Glutamatergic neuron (in vitro differentiated cells): ENCODE measurements around the gene KIAA0753. TPM values are rescaled to one million over a fixed set of nuclear protein-coding genes. Genes with fewer than 3 reads are reported as not detected.

Experiments used
- DNase-seq: peaks from one replicate; pipeline ENCODE4 v3.0.0; 2022
- H3K27ac Mint-ChIP-seq: one replicate; pipeline ENCODE4 v1.8.0; 2020; ENCODE audit warnings: mild to moderate bottlenecking, mixed read lengths, inconsistent platforms; ENCODE audit not compliant: unreplicated experiment
- H3K27me3 Mint-ChIP-seq: one replicate; pipeline ENCODE4 v1.8.0; 2020; ENCODE audit warnings: mild to moderate bottlenecking, moderate library complexity, mixed read lengths, inconsistent platforms; ENCODE audit not compliant: unreplicated experiment
- H3K36me3 Mint-ChIP-seq: one replicate; pipeline ENCODE4 v1.8.0; 2020; ENCODE audit warnings: mild to moderate bottlenecking, mixed read lengths, inconsistent platforms; ENCODE audit not compliant: unreplicated experiment
- H3K4me1 Mint-ChIP-seq: one replicate; pipeline ENCODE4 v1.8.0; 2020; ENCODE audit warnings: mild to moderate bottlenecking, low read depth, mixed read lengths, inconsistent platforms; ENCODE audit not compliant: unreplicated experiment
- H3K4me3 Mint-ChIP-seq: one replicate; pipeline ENCODE4 v1.8.0; 2020; ENCODE audit warnings: mild to moderate bottlenecking, mixed read lengths, inconsistent platforms; ENCODE audit not compliant: unreplicated experiment
- H3K9me3 Mint-ChIP-seq: one replicate; pipeline ENCODE4 v1.8.0; 2020; ENCODE audit warnings: mild to moderate bottlenecking, moderate library complexity, mixed read lengths, inconsistent platforms; ENCODE audit not compliant: unreplicated experiment
- total RNA-seq: library from RNA; stranded (reverse); fragmentation: NEBNext Ultra II Directional; extraction: Animal tissue kit (Norgen Biotek cat#: 25700); gene quantifications from one replicate; pipeline ENCODE4 v1.2.1, GENCODE V29; 2021; ENCODE audit not compliant: unreplicated experiment
- TF ChIP-seq, protein P1 (sequence below): fragments of 200-600 bp; sonication (generic); IDR thresholded peaks from one replicate; pipeline ENCODE4 v1.5.0; 2021; ENCODE audit not compliant: partially characterized antibody, unreplicated experiment

KIAA0753 gene
- total RNA-seq, 1 donor from 2014 or later = 25.6 TPM

DNA sequence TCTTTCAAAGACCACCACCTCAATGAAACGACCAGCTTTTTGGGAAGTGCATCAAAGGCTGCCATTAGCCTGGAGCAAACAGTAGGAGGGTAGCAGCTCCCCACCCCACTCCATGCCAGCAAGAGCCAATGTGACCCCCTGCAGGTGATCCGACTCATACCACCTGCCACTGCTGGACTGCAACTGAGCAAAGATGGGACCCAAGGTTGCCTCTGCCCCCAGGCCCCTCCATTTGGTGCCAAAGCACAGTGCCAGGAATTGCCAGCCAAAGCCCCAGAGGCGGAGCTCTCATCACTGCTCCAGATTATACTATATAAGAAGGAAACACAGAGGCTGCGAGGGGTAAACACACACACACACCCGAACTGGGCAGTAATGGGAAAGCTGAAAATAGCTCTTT, 92.5 kb downstream of the KIAA0753 start:
- peaks cover 11% of the 10 kb centered on the region for H3K4me1 Mint-ChIP-seq

DNA sequence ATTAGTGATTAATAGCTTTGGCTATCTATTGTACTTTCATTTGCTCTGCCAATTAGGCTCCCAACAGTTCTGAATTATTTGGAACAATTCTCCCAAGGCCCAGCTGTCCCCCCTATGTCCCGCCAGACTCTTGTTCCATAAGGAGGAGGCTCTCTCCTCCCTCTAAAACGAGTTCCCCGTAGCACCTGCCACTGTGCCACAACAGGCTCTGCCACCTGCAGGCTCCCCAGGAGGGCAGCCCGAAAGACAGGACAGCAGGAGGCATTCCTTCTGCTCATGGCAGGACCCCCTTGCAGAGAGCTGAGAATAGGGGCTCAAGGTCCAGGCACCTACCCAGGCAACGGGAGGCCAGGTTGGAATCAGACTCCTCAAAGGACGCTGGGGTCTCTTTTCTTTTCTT, 93.2 kb downstream of the KIAA0753 start:
- no peak overlapping the region for H3K27ac Mint-ChIP-seq
- DNase-seq = no peak
- peaks cover 14% of the 10 kb centered on the region for H3K27me3 Mint-ChIP-seq
- peaks cover 13% of the 10 kb centered on the region for H3K4me1 Mint-ChIP-seq
- TF ChIP-seq, protein P1, sequence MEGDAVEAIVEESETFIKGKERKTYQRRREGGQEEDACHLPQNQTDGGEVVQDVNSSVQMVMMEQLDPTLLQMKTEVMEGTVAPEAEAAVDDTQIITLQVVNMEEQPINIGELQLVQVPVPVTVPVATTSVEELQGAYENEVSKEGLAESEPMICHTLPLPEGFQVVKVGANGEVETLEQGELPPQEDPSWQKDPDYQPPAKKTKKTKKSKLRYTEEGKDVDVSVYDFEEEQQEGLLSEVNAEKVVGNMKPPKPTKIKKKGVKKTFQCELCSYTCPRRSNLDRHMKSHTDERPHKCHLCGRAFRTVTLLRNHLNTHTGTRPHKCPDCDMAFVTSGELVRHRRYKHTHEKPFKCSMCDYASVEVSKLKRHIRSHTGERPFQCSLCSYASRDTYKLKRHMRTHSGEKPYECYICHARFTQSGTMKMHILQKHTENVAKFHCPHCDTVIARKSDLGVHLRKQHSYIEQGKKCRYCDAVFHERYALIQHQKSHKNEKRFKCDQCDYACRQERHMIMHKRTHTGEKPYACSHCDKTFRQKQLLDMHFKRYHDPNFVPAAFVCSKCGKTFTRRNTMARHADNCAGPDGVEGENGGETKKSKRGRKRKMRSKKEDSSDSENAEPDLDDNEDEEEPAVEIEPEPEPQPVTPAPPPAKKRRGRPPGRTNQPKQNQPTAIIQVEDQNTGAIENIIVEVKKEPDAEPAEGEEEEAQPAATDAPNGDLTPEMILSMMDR = no peak
- H3K36me3 Mint-ChIP-seq = no peaks in the 10 kb centered on the region
- no peak overlapping the region for H3K4me3 Mint-ChIP-seq
- peaks cover 5% of the 10 kb centered on the region for H3K9me3 Mint-ChIP-seq

More for the DNA sequence above, 92.5 kb downstream of the KIAA0753 start:
- TF ChIP-seq, protein P1 = no peak
- Mint-ChIP-seq H3K4me3 (no peak overlapping the region), H3K27ac (no peak overlapping the region), H3K36me3 (no peaks in the 10 kb centered on the region), H3K27me3 (peaks cover 13% of the 10 kb centered on the region), H3K9me3 (peaks cover 4% of the 10 kb centered on the region)
- DNase-seq = no peak

DNA sequence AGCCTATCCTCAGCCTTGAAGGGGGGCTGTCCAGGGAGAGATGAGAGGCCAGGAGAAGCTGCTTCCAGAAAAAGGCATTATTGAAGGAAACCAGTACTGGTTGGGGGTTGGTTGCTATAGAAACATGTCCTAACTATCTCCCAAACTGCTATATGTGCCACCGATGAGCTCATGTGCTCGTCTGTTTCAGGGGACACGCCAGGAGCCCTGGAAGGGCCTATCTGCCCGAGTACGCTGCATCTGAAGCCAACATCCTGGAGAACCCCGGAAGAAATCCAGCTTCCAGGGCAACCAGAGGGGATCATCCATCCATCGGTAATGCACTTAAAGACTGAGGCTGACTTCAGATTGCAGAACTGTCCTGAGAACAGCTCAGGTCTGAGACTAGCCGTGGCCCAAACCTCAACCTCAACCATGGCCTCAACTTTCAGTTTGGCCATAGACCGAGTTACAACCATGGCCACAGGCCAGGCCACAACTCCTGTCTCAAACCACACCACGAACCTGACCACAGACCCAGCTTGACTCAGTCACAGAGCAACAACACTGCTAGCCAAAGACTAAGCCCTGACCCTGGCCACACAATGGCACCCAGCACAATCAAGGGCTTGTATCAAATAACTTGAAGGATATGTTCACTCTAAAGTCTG, 94.3 kb downstream of the KIAA0753 start:
- H3K9me3 Mint-ChIP-seq = peaks cover 9% of the 10 kb centered on the region
- no peaks in the 10 kb centered on the region for H3K36me3 Mint-ChIP-seq
- H3K4me3 Mint-ChIP-seq = no peak overlapping the region
- H3K27ac Mint-ChIP-seq = no peak overlapping the region
- peaks cover 22% of the 10 kb centered on the region for H3K4me1 Mint-ChIP-seq
- H3K27me3 Mint-ChIP-seq = peaks cover 21% of the 10 kb centered on the region
- no peak for DNase-seq
- TF ChIP-seq, protein P1 = no peak

DNA sequence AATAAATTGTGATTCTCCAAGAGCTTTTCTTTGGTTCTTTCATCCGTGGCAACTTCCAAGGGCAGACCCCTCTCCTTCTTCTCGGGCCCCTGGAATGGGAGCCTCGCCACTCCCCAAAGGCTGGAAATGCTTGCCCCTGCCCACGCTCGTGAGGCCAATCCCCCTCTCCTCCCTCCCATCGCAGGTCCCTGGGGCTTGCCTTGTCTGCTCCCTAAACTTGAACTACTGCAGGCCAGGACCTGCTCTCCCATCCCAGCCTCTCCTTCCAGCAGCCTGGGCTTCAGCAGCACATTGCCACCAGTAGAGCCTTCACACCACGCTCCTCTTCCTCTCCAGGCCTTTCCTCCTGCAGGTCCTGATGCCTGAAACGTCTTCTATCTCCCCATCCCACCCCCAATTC, 95.2 kb downstream of the KIAA0753 start:
- H3K36me3 Mint-ChIP-seq = no peaks in the 10 kb centered on the region
- peaks cover 9% of the 10 kb centered on the region for H3K9me3 Mint-ChIP-seq
- TF ChIP-seq, protein P1 = no peak
- H3K4me1 Mint-ChIP-seq = peaks cover 22% of the 10 kb centered on the region
- H3K27ac Mint-ChIP-seq = no peak overlapping the region
- DNase-seq = no peak
- H3K27me3 Mint-ChIP-seq = peaks cover 22% of the 10 kb centered on the region
- H3K4me3 Mint-ChIP-seq = no peak overlapping the region

DNA sequence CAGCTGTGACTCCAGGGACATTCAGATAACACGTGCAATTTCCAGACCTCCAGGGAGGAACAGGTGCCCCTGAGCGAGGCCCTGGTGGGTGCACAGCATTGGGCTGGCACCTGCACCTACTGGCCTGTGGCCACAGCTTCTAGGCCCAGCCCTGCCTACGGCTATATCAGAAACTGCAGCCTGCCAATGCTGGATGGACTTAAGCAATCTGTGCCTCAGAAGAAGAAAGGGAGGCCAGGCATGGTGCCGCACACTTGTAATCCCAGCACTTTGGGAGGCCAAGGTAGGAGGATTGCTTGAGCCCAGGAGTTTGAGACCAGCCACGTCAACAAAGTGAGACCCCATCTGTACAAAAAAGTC, 96.5 kb downstream of the KIAA0753 start:
- no peaks in the 10 kb centered on the region for H3K36me3 Mint-ChIP-seq
- peaks cover 11% of the 10 kb centered on the region for H3K9me3 Mint-ChIP-seq
- H3K27ac Mint-ChIP-seq = no peak overlapping the region
- H3K27me3 Mint-ChIP-seq = peaks cover 20% of the 10 kb centered on the region
- no peak for DNase-seq
- H3K4me1 Mint-ChIP-seq = peaks cover 22% of the 10 kb centered on the region
- TF ChIP-seq, protein P1 = no peak
- H3K4me3 Mint-ChIP-seq = no peak overlapping the region
